HG02763 (cell line): Measurements from ENCODE around the gene ALDH18A1.

Experiments used
- ATAC-seq: cut with Tn5 transposase; IDR thresholded peaks from one replicate; pipeline ENCODE4 v1.9.1; 2021; ENCODE audit warnings: mild to moderate bottlenecking, moderate library complexity; ENCODE audit not compliant: unreplicated experiment

ALDH18A1 gene

DNA sequence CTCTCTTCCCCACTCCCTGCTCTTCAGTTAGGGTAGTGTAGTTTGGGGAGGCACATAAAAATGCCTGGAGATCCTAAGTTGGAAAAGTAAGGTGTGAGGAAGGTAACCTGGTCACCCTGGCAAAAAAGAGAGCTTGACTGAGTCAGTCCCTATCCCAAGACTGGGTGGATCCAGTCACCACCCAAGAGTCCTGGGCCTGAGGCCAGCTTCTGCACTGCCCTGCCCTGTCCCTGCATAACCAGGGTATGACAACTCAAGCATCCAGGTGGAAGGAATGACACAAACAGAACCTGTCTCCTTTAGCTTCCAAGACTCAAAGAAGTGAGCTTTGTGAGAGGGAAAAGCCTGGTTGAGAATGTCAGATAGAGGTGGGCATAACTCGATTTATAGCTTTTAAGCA lies 68.5 kb downstream of the ALDH18A1 start:
- ATAC-seq = no peak

DNA sequence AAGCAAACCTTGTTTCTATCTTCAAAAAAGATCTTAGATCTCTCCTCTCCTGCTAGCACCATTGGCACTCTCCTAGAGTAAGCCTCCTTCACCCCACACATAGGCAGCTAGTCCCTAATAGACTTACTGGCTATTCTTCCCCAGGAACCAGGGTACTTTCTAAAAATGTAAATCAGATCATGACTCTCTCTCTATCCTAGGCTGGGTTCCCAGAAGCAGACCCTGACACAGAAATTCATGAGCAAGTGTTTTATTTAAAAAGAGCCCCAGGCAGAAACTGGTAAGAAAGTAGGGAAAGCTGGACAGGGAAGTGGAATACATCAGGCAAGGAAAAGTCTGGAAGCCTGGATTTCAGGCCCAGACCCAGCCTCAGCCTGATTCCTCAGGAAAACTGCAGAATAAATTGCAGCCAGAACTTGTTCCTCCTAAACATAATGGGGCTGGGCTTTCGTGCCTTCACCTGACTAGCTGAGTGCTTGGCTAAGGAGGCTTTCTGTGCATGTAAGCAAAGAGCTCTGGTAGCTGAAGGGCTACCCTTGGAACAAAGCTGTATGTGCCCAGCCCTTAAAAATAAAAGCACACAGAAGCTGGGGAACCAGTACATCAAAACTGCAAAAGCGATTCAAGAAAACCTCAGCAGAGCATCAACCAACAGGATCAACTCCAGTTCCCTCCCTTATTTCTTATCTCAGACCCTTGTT lies 76.5 kb downstream of the ALDH18A1 start:
- ATAC-seq = no peak

DNA sequence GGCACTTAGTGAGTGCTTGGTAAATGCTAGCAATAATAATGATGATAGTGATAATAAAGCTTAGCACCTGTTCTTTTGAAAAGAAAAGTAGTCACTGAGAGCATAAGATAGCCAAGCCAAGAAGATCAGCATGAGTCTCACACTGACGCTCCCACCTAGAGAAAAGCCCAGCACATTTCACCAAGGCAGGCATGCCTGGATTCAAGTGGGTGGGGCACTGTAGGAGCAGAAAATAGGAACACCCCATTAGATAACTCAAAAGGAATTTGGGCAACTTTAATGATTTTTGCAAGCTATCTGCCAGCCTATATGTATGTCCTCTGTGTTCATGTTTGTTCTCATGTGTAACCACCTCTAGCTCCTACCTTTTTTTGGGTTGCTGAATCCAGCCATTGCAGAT lies 77.2 kb downstream of the ALDH18A1 start:
- no peak for ATAC-seq

DNA sequence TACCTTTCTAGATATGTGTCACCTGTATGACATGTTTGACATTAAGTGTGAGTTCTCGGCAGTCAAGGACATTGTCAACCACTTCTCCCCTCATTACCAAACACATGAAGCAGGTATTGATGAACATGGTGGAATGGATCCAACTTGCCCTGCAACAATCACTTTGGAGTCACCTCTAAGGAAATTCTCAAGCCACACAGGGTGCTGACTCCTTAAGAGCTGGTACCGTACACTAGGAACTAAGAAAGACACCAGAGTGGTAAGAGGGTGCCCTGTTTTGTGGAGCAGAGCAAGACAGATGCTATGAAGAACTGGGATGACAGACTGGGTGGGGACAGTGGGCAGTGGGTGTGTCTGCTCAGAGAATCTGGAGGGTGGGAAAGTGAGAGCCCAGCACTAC lies 77.9 kb downstream of the ALDH18A1 start:
- no peak for ATAC-seq

DNA sequence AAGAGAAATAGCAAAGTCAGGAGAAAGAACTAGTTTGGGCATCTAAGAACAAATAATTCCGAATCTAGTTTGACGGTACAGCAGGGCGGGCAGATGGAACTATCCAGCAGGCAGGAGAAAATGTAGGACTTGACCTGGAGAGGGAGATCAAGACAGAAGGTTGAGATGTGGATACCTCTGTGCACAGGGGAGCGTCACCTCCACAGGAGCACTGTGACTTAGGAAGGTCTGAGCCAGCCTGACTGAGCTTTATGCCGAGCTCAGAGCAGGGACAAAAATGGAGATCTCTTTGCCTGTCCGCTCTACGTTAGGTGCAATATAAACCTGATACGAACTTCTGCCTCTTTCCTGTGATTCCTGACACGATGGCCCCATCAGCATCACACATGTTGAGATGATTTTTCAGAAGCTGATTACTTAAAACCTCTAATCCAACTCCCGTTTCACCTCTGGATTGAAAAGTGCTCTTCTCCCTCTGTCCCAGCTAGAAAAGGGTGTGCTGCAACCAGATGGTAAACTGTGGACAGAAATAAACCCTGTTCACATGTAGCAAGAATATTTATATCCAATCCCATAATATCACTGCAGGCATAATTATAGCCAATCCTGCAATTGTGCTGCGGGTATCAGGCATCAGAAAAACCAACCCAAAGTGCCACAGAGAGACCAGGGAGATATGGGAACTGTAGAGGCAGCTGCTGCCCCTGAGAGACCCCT lies 81.7 kb downstream of the ALDH18A1 start:
- no peak for ATAC-seq

DNA sequence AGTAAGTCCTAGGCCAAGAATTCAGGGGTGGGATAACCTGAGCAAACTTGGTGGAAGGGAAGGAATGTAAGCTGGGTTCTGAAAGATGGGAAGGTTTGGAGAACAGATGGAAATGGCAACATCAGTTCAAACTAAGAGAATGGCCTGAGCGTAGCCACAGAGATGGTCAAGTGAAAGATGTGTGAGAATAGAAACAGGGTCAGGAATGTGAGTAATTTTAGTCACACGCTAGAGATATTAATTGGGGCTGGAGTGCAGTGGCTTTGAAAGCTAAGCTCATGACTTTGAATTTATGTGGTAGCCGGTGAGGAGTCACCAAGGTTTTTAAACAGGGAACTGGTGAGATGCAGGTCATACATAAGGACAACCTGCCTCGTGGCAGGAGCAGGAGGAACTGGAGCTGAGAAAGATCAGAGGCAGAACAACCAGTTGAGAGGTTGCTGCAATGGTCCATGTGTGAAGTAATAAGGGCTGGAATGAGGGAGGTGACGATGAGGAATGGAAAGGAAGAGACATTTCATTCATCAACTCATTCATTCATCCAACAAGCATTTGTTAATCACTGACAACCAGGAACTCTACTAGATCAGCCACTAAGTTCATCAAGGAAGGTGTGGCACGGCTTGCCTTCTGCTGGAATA lies 82.4 kb downstream of the ALDH18A1 start:
- ATAC-seq = no peak

DNA sequence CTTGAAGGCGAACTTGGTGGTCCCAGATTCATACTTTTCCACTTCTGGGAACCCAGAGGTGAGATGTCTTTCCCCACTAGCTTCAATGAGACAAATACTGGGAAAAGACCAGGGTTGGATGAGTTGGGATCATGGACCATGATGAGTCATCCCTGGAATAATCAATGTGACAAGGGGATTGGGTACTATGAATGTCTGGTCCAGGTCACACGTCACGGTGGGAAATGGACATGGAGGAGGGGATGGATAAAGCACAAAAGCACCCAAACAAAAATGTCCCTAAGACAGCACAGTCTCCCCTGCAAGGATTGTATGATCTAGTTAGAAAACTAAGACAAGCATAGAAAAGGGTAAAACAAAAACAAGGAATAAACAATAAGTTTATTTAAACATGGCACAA lies 83.0 kb downstream of the ALDH18A1 start:
- ATAC-seq = no peak

DNA sequence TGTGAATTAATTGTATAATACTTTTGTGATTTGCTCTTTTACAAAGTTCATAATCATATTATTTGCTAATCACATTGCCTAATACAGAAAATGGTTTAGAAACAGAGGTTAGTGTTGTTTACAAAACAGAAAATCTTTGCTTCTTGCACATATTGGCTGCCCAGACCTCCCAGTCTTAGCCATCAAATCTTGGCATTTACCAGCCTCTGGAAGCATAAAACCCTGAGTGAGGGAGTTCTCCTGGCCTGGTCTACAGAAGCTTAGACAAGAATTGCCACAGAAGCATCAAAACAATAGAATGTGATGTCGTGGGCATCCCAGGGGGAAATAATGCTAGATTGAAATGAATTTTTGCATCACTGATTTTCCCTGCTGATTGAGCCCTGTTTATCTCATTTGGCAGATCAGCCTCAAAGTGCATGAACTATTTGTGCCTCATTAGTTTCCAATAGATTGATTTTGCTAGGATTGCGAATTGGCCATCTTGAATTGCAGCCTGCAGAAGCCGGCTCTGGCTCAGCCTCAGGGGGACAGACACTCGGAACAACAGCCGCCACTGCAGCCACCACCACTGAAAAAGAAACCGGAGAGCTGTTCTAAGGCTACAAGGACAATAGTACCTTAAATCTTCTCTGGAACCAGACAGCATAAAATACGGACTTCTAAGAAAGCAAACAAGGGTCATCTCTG lies 84.2 kb downstream of the ALDH18A1 start:
- ATAC-seq = no peak

DNA sequence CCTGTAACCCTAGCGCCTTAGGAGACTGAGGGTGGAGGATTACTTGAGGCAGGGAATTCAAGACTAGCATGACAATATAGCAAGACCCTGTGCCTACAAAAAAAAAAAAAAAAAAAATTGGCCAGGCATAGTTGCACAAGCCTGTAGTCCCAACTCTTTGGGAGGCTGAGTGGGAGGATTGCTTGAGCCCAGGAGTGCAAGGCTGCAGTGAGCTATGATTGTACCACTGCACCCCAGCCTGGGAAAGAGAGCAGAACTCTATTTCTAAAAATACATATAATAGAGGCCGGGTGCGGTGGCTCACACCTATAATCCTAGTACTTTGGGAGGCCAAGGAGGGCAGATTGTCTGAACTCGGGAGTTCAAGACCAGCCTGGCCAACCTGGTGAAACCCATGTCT lies 85.1 kb downstream of the ALDH18A1 start:
- no peak for ATAC-seq

DNA sequence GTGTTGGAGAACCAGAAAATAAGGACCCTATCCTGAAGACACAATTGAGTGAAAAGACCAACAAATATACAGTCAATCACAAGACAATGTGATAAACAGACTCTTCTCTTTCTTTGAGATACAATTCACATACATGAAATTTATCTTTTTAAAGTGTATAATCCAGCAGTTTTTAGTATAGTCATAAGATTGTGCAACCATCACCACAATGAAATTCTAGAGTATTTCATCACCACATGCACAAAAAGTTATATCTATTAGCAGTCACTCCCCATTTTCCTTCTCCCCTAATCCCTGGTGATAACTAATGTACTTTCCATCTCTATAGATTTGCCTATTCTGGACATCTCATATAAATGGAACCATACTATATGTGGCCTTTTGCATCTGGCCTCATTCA lies 87.1 kb downstream of the ALDH18A1 start:
- no peak for ATAC-seq

DNA sequence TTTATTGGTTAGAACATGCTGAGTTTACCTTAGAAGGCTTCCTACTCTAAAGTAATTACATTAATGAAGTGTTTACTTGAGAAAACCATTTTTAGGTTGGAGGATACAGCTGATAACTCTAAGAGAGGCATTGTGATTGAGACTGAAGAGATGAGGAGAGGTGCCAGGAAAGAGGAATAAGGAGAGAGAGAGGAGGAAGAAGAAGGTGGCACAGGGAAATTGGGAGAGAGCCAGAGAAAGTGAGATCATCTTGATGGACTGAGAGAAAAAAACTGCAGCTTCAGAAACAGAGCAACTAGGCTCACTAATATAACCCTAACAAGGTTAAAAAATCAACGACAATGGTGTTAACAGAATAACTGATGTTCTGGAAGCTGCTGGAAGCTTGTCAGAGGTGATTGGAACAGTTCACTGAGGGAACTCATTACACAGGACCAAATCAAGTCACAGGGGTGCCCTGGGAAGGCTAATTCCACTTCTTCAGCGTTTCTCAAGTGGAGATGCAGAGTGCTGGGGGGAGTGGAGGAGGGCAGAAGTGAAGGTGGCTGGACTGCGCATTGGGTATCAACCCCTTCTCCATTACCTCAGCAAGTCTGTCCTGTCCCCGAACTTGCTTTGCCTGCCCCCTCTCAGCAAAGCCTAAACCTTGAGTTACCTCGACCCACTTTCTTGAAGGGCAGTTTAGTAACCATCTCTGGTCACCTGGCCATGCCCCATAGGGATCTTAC lies 88.4 kb downstream of the ALDH18A1 start:
- no peak for ATAC-seq

DNA sequence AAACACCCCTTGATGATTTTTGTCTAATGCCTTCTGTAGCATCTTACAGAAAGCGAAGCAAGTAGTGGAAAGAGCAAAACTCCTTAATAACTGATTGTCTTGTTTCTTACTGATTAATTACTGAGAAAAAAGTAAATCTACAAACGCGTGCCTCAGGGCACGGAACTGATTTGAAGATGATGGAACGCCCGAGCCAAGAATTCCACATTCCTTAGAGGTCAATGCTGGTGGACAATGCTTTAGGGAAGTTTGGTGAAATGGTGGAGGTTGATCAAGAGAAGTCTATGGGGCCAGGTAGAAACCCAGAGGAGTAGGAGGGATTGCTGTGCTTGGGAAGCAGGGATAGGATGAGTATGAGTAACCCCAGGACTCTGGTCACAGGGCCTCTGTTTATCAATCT lies 90.4 kb downstream of the ALDH18A1 start:
- ATAC-seq = no peak

DNA sequence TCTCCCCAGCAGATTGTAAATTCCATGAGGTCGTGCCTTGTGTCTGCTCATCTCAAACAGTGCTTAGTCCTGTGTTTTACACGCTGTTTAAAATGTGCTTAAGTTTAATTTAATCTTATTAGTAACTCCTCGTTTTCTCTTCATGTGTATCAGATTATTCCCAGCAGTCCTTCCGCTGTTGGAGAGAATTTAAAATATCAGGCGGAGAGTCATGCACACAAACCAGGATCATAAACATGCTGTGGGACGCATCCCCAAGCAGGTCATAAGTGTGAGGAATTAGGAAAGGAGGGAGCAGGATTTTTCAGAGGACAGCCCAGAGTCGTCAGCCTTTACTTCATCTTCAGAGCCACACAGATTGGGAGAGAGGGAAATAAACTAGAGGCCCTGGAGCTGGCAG lies 91.2 kb downstream of the ALDH18A1 start:
- no peak for ATAC-seq

DNA sequence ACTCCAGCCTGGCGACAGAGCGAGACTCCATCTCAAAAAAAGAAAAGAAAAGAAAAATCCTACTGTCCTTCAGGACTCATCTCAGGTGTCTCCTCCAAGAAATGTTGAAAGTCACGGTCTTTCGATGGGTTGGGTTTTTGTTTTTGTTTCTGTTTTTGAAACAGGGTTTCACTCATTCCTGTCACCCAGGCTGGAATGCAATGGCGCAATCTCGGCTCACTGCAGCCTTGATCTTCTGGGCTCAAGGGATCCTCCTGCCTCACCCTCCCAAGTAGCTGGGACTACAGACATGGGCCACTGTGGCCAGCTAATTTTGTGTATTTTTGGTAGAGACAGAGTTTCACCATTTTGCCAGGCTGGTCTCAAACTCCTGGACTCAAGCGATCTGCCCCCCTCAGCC lies 92.2 kb downstream of the ALDH18A1 start:
- ATAC-seq = no peak

DNA sequence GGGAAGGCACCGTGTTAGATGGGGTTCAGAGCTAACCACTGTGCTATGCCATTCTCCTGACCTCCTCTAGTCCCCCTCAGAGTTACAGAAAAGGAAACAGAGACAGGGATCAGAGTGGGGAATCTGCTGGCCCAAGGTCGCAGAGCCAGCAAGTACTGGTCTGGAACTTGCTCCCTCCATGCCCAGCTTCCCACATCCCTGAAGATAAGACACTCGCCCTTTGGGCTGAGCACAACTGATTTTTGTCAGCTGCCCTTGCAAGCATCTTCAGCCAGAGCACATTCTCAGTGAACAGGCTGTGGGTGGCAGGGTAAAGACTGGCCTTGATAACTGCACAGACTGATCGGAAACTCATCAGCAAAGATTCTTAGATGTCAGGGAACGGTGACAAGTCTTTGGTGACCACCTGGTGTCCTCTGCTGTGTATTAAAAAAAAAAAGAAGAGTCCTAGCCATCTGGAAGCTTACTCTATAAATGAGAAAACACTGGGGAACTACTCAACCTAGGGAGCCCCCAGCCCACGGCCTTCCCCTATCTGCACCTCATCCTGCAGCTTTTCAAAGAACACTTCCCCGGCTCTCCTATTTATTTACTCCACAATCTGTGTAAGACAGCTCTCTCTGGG lies 94.1 kb downstream of the ALDH18A1 start:
- ATAC-seq = no peak

DNA sequence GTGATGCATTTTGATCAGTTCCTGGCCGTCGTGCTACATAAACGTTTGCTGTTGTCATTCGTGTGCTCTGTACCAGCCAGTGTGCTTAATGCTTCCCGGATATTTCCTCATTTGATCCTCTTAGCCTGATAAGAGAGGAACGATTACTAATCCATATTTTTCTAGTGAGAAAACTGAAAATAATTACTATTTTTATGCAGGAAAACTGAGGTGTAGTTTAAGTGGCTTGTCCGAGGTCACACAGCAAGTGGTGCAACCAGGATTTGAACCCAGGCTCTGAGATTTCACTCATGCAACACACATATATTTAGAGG lies 94.7 kb downstream of the ALDH18A1 start:
- ATAC-seq = no peak

DNA sequence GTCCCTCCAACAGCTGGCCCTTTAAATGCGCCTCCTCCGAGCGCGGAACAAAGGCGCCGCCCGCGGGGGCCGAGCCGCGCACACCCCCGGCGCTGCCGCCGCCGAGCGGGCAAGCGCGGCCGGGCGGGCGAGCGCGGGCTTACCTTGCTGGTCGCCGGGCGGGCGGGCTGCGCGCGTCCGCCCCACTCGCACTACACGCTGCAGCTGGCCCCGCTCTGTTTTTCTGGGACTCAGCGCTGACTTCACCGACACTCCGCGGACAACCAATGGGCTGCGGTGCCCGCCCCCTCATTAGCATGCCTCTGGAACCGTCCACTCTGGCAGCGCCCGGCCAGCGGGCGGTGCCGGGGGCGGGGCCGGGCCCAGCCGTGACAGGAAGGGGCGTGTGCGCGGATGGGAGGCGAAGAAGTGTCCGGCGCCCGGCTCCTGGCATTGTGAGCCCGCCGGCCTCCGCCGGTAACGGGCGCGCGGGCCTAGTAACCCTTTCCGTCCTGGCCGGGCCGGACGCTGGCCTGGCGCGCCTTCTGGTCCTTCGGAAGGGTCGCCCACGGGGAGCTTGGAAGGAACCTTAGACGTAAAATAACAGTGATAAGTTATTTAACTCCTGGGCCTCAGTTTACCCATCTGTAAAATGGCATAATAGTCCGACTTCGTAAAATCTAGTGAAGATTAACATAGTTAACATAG lies 95.2 kb downstream of the ALDH18A1 start, which contains the start of gene SORBS1:
SORBS1 (minus strand) TSS at position 195 of the 687 bp plus-strand sequence. CDS start 120,236 bp downstream, outside the sequence.
- peak; percentile 99 for ATAC-seq

DNA sequence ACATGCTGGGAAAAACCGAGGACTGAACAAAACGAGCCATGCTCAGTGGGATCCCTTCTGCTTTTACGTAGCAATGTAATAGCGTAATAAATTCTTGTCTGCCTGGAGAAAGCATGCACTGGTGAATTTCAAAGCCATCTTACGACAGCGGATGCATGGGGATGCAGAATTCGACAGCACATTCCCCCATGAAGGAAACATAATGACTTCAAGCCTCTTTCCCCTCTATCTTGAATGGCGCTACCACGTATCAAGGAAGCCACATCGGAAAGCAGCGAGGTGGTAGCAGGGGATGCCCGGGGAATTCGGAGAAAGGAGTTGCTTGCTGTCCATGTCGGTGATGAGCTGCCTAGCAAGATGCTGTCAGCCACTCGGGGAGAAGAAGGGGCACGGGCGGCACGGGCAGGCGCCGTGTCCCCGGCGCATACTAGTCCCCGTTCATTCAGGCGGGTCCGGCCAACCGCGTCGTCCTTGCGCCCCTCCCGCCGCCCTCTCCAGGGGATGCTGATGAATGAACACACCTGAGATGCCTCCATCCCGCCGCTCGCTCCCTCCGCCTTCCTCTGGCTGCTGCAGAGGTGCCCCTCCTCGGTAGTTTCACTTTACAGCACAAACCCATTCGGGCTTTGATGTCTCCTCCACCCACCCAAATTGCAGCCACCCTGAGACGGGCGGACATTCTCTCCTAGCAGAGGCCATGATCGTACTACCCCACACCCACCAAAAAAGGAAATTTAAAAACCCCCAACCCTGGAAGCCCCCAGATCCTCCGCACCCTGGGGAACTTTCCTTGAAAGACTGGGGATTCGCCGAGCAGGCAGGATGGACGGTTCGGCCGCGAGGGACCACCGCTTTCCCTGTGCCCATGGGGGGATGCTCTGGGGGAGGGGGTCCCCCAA lies 96.0 kb downstream of the ALDH18A1 start:
- no peak for ATAC-seq

DNA sequence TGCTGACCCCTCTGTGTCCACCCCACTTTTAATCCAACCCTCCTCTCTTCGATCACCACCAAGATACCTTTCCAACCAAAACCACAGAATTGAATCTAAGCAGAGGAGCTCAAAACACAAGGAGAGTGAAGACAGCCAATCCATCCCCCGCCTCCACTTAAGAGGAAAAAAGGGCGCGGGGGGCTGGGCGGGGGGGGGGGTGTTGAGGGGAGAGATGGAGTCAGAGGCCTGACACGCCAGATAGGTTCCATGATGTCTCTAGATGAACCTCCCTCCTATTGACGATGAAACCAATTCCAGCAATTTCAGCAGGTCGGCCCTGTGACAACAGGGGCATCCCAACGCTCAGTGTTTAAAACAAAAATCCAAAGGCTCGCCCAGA lies 96.6 kb downstream of the ALDH18A1 start:
- ATAC-seq = no peak
